ENCODE measurements around the gene SERTAD4.

The SERTAD4 gene

GRCh38 chr1:210235363-210236053 lies 2.9 kb downstream of the SERTAD4 start:
- TF ChIP-seq USF1 (IDR thresholded peaks at IDR 0.05) (no peak), FOXM1 (IDR thresholded peaks at IDR 0.05; ENCODE audit: borderline replicate concordance, low read depth) (no peak), EGR1 (IDR thresholded peaks at IDR 0.05) (no peak), RAD21 (IDR thresholded peaks at IDR 0.05; ENCODE audit: low read depth) (no peak), NFIC (IDR thresholded peaks at IDR 0.05) (no peak)
- TF ChIP-seq, protein P1, sequence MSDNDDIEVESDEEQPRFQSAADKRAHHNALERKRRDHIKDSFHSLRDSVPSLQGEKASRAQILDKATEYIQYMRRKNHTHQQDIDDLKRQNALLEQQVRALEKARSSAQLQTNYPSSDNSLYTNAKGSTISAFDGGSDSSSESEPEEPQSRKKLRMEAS (IDR thresholded peaks at IDR 0.05): no peak

DNA sequence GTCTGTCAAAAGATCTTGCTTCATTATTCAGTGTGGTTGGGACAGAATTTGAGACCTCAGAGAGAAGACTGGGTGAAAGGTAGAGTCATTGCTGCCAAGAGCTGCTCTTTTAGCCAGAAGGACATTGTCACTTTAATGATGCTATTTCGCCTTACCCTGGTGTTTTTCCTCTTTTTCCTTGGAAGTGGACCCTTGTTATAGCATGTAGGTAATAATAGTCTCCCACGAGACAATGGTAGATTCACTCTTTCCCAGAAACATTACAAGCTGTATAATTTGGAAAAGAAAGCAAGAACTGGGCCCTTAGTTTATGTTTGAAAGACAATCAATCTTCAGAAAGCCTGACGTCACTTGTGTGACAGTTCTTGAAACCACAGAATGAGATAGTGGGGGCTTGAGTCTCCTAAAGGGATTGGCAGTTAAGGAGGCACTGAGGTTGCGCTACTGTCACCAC lies 3.8 kb downstream of the SERTAD4 start:
- no peak for TF ChIP-seq EP300 (IDR thresholded peaks at IDR 0.05; ENCODE audit: borderline replicate concordance)
- TF ChIP-seq EGR1 (IDR thresholded peaks at IDR 0.05): no peak
- TF ChIP-seq NFIC (IDR thresholded peaks at IDR 0.05): no peak
- TF ChIP-seq CREB1 (IDR thresholded peaks at IDR 0.05; ENCODE audit: low read depth): no peak

GRCh38 chr1:210236840-210237409 lies 4.3 kb downstream of the SERTAD4 start:
- TF ChIP-seq EGR1 (IDR thresholded peaks at IDR 0.05): no peak
- no peak for TF ChIP-seq NFIC (IDR thresholded peaks at IDR 0.05)
- no peak for TF ChIP-seq RAD21 (IDR thresholded peaks at IDR 0.05; ENCODE audit: low read depth)
- TF ChIP-seq CREB1 (IDR thresholded peaks at IDR 0.05; ENCODE audit: low read depth): no peak
- TF ChIP-seq TCF12 (IDR thresholded peaks at IDR 0.05; ENCODE audit: low read depth): no peak
- TF ChIP-seq, protein P1 (IDR thresholded peaks at IDR 0.05): no peak
- no peak for TF ChIP-seq USF1 (IDR thresholded peaks at IDR 0.05)
- no peak for TF ChIP-seq CEBPB (IDR thresholded peaks at IDR 0.05)
- no peak for TF ChIP-seq ZBTB7A (IDR thresholded peaks at IDR 0.05; ENCODE audit: low read depth)
- no peak for TF ChIP-seq TEAD4 (IDR thresholded peaks at IDR 0.05)
- no peak for TF ChIP-seq FOXM1 (IDR thresholded peaks at IDR 0.05; ENCODE audit: borderline replicate concordance, low read depth)
- TF ChIP-seq YY1 (IDR thresholded peaks at IDR 0.05; ENCODE audit: low read depth): no peak
- TF ChIP-seq EP300 (IDR thresholded peaks at IDR 0.05; ENCODE audit: borderline replicate concordance): no peak
- TF ChIP-seq REST (IDR thresholded peaks at IDR 0.05; ENCODE audit: low read depth): no peak
- no peak for TF ChIP-seq TAF1 (IDR thresholded peaks at IDR 0.05; ENCODE audit: low read depth)

DNA sequence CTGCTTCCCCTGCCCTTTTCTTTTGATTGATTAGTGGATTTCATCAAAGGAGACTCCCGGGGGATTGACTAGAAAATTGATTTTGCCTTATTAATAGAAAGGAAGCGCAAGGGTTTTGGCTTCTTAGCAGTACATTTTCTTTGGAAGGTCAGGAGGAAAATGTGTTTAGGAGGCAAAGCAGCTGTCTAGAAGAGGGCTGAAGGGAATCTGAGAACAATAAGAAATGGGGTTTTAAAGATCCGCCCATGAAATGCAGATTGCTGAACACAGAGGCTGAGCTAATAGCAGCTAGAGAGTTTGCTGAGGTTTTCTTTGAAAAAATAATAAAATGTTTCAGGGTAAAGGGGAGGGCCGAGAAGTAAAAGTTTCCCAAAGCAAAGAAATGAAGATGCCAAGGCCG lies 4.9 kb downstream of the SERTAD4 start:
- no peak for TF ChIP-seq TAF1 (IDR thresholded peaks at IDR 0.05; ENCODE audit: low read depth)
- no peak for TF ChIP-seq CEBPB (IDR thresholded peaks at IDR 0.05)
- no peak for TF ChIP-seq CREB1 (IDR thresholded peaks at IDR 0.05; ENCODE audit: low read depth)
- no peak for TF ChIP-seq EGR1 (IDR thresholded peaks at IDR 0.05)

GRCh38 chr1:210237981-210238380 lies 5.4 kb downstream of the SERTAD4 start:
- TF ChIP-seq EP300 (IDR thresholded peaks at IDR 0.05; ENCODE audit: borderline replicate concordance) (no peak), TEAD4 (IDR thresholded peaks at IDR 0.05) (no peak), ZBTB7A (IDR thresholded peaks at IDR 0.05; ENCODE audit: low read depth) (no peak), TAF1 (IDR thresholded peaks at IDR 0.05; ENCODE audit: low read depth) (no peak), NFIC (IDR thresholded peaks at IDR 0.05) (no peak), FOXM1 (IDR thresholded peaks at IDR 0.05; ENCODE audit: borderline replicate concordance, low read depth) (no peak), USF1 (IDR thresholded peaks at IDR 0.05) (no peak), REST (IDR thresholded peaks at IDR 0.05; ENCODE audit: low read depth) (no peak), TCF12 (IDR thresholded peaks at IDR 0.05; ENCODE audit: low read depth) (no peak)
- TF ChIP-seq, protein P1 (IDR thresholded peaks at IDR 0.05): no peak
